ENCODE data around the gene TNK1.
"Not testable (repeated sequence)": the region's sequence is repeated elsewhere in the genome, so short reads cannot be mapped to it uniquely, and the experiment has no call there.

The TNK1 gene

DNA sequence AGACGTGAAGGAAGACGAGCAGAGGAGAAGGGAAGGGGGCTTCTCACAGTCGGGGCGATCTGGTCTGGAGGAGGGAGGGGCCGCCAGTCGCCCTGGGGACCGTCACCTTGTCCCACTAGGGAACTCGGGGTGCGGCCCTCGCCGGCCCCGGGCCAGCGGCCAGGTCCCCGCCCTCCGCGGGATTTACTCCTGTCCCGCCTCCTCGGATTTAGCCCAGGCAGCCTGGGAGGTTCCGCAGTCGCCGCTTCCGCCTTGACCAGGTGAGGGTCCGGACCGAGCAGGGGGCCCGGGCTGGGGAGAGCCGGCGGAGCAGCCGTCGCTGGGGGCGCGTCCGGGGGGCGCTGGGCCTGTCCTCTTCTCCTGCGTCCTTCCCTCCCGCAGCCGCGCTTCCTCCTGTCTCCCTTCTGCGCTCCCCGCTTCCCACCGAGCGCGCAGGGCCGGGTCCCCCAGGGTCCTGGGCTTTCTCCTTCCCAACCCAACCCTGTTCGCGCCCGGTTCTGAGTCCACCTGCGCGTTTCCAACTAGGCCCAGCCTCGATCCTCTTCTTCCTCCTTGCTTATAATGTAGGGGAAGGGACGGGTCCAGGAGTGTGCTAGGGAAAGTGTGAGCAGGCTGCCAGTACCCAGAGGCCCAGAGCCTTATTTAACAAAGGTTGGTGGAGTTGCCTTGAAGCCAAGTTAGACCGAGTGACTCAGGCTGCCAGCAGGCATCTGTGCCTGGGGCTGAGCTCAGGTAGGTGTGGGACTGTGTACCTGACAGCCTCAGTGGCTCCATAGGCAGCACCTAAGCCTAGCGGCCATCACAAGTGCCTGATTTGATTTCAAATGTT, at the start of gene TNK1:
TNK1 (plus strand) TSS at position 235 of the 829 bp plus-strand sequence. CDS start 1,838 bp downstream, outside the sequence.
- no peak for DNase-seq

GRCh38 chr17:7332111-7332510, 48.8 kb upstream of the TNK1 start:
- DNase-seq = no peak

- not testable (repeated sequence) for DNase-seq
Measured at GRCh38 chr17:7332600-7333069, 48.3 kb upstream of the TNK1 start.

- no peak for DNase-seq
Measured at GRCh38 chr17:7334938-7335538, 45.9 kb upstream of the TNK1 start.

- not testable (repeated sequence) for DNase-seq
Measured at GRCh38 chr17:7335765-7336164, 45.1 kb upstream of the TNK1 start.

DNA sequence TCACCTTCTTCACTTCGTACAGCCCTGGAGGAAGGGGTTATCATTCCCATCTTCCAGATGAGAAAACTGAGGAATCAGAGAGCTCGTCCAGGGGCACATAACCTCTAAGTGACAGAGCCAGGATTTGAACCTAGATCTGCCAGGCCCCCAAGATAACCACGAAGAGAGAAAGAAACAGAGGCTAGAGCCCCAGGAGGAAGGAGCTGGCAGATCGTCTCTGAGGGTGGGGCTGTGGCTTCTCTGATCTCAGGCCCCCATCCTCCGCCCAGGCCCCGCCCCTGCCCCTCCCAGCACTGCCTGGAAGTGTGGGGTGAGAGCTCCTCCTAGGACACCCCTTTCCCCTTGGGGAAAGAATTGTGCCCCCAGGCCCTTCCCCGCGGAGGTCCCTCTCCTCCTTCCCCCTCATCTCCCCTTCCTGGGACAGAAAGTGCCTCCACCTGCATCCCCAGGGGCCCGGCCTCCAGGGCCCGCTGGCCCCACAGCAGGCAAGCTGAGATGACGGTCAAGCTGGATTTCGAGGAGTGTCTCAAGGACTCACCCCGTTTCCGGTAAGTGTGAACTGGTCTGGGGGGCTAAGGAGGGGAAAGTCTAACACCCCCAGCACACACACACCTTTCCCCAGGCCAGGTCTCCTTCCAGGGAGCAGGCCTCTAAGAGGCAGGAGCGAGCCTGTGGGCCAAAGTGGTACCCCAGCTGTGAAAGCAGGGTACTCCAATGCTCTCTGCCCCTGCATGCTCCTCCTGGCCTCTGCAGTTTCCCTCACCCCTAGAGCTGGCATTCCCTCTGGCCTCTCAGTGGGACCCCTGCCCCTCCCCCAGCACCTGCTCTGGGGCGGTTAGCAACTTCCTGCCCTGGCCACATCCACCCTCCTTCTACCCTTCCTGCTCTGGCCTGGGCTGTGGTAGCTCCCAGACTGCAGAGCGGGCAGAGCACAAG, 44.4 kb upstream of the TNK1 start, which contains the start of gene ACAP1:
ACAP1 (plus strand) TSS at position 290 of the 936 bp plus-strand sequence; CDS start at position 496, 206 bp downstream.
- DNase-seq = peak; percentile 58

- DNase-seq = not testable (repeated sequence)
Measured at GRCh38 chr17:7337600-7337999, 43.3 kb upstream of the TNK1 start.

GRCh38 chr17:7340179-7340578, 40.7 kb upstream of the TNK1 start:
- no peak for DNase-seq

DNA sequence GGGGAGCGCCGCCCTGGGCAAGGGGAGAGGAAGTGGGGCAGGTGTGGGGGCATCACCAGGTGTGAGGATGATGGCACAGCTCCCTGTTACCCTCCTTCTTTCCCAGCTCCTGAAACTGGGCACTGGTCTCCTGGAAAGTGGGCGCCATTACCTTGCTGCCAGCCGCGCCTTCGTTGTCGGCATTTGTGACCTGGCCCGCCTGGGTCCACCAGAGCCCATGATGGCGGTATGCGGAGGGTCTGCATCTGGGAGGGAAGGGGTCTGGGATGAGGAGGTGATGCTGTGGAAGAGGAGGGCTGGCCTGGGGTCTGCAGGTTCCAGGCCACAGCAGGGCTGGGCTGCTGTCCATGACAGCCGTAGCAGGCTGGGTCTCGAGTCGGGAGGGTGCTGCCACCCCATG, 39.0 kb upstream of the TNK1 start:
- no peak for DNase-seq

GRCh38 chr17:7343250-7343649, 37.6 kb upstream of the TNK1 start:
- DNase-seq = no peak

- DNase-seq = no peak
Measured at GRCh38 chr17:7346761-7347614, 33.9 kb upstream of the TNK1 start.

GRCh38 chr17:7347630-7348477, 33.0 kb upstream of the TNK1 start:
- DNase-seq = no peak

DNA sequence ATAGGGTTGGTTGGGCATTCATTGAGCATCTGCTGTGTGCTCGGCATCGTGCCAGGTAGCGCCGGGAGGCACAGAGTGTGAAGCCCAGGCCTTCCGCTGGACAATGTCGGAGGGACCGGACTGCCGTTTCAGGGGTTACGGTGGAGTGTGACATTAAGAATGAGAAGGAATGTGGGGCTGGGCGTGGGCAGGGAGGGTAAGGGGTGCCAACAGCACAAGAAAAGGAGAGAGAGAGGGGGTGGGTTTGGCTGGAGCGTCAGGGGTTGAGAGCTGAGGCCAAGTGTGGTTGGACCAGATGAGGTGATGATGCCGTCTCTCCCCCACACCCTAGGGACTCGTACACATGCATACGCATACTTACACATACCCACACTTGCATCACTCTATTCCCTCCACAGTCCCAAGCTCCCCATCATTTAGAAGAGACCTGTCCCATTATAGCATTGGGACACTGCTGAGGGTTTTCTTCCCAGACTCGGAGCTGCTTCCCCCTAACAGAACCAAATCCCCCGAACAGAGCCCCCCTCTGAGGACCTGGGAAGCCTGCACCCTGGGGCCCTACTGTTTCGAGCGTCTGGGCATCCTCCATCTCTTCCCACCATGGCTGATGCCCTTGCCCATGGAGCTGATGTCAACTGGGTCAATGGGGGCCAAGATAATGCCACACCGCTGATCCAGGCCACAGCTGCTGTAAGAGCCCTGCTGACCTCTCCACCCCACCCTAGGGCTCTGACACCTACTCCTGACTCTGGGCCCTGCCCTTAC, 32.2 kb upstream of the TNK1 start:
- DNase-seq = no peak

DNA sequence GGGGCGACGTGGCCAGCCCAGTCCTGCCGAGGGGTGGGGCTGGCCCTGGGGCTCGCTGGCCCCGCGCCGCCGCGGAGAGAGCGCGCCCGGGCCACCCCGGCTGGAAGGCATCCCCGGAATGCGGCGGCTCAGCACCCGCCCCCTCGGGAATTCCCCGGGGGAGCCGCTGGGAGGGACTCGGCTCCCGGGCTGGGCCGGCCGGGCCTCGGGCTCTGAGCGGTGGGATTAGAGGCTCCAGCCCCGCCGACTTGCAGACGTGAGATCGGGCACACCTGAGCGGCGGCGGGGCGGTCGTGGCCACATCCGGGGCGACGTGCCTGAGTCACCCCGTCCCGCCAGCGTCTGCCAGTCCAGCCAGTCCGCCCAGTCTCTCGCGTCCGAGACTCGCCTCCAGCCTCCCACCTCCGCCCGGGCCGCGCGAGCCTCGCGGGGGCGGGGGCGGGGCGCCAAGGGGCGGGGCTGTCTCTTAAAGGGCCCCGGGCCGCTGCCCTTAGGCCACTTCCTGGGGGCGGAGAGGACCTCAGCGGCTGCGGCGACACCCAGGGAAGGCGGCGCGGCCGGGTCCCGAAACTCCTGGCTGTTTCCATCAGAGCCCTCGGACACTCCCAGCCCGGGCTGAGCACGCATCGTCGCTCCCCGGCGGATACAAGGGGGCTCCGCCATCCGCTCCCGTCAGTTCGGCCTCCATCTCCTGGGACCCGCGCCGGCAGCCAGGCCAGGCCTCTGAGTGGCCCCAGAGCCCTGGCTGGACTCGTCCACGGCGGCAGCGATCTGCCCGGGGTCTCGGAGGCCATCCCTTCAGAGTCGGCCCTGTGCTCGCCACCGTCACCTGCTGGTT, 29.0 kb upstream of the TNK1 start, which contains the start of gene KCTD11:
KCTD11 (plus strand) TSS at position 498 of the 838 bp plus-strand sequence.
- DNase-seq = peak; percentile 92

- DNase-seq = no peak
Measured at GRCh38 chr17:7352503-7352889, 28.4 kb upstream of the TNK1 start.

- no peak for DNase-seq
Measured at GRCh38 chr17:7352910-7353635, 27.8 kb upstream of the TNK1 start.

DNA sequence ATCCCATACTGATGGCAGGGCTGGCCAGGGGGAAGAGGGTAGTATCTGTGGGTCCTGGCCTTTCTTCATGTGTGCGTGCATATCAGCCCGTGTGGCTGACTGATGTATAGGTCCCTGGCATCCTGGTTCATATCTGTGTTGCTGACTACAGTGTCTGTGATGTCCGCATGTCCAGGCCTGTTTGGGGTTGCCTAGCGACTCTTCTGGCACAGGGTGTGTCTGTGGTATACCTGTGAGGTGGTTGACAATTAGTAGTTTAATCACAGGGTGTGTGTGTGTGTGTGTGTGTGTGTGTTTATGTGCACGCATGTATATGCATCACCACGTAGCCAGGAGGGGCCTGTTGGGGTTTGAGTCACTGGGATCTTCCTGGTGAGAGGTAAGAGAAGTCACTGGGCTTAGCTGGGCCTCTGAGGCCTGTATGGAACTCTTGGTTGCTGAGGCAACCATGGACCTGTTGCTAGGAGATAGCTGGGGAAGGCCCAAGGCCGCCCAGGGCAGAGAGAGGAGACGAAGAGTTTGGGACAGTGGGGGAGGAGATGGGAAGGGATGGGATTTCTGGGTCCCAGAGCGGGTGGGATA, 26.5 kb upstream of the TNK1 start:
- no peak for DNase-seq

DNA sequence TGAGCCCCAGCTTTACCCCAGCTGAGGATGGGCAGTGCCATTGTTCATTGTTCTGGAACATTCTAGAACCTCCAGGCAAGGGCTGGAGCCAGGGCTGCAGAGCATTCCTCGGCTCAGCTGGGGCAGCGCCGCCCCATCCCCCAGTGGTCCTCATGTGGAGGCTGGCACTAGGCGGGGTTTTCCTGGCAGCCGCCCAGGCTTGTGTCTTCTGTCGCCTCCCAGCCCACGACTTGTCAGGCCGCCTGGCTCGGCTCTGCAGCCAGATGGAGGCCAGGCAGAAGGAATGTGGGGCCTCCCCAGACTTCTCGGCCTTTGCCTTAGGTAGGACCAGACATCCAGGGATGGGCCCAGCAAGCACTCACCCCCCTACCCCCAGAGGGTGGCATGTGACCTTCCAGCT, 25.8 kb upstream of the TNK1 start, which contains the start of gene TMEM95:
TMEM95 (plus strand) TSS at position 104 of the 400 bp plus-strand sequence; CDS start at position 153, 49 bp downstream.
- peak; percentile 70 for DNase-seq

Data from femur (tissue), 1 donor.